ENCODE results near the gene COL18A1. TPM values are rescaled to one million over a fixed set of nuclear protein-coding genes. Genes with fewer than 3 reads are reported as not detected.
A peak's percentile ranks its signal among the peaks of the same experiment; 100 is the strongest.

Gene COL18A1
- total RNA-seq, 1 donor from 2014 or later = 150 TPM

DNA sequence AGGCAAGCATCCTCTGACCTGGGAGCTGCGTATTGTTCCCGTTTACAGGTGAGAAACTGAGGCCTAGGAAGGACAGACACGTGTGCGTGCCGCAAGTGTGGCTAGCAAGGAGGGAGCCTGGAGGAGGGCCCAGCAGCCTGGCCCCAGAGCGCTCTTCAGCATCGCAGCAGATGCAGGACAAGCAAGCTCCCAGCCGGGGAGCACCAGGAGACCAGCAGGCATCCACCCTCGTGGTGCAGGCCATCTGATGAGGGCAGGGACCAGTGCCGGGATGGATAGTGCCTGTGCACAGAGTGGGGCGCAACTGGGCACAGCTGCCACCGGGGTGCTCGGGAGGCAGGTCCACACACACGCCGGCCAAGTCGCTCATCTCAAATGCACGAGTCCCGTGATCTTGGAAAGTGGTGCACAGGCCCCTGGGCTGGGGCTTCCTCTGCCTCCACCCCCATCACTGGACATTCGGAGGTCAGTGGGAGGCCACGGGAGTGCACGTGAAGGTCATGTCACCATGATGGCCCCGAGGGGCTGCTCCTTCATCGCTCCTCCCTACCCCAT lies 55.1 kb downstream of the COL18A1 start:
- Mint-ChIP-seq H3K27me3 (no peaks in the 10 kb centered on the region), H3K27ac (no peak overlapping the region), H3K4me1 (ENCODE audit: unreplicated experiment) (peaks cover 6% of the 10 kb centered on the region), H3K9me3 (peaks cover 16% of the 10 kb centered on the region), H3K4me3 (no peak overlapping the region), H3K36me3 (peaks cover 25% of the 10 kb centered on the region)
- TF ChIP-seq, protein P1, sequence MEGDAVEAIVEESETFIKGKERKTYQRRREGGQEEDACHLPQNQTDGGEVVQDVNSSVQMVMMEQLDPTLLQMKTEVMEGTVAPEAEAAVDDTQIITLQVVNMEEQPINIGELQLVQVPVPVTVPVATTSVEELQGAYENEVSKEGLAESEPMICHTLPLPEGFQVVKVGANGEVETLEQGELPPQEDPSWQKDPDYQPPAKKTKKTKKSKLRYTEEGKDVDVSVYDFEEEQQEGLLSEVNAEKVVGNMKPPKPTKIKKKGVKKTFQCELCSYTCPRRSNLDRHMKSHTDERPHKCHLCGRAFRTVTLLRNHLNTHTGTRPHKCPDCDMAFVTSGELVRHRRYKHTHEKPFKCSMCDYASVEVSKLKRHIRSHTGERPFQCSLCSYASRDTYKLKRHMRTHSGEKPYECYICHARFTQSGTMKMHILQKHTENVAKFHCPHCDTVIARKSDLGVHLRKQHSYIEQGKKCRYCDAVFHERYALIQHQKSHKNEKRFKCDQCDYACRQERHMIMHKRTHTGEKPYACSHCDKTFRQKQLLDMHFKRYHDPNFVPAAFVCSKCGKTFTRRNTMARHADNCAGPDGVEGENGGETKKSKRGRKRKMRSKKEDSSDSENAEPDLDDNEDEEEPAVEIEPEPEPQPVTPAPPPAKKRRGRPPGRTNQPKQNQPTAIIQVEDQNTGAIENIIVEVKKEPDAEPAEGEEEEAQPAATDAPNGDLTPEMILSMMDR (conservative IDR thresholded peaks at IDR 0.05) = no peak
- DNase-seq (ENCODE audit: extremely low spot score, unreplicated experiment) = no peak

DNA sequence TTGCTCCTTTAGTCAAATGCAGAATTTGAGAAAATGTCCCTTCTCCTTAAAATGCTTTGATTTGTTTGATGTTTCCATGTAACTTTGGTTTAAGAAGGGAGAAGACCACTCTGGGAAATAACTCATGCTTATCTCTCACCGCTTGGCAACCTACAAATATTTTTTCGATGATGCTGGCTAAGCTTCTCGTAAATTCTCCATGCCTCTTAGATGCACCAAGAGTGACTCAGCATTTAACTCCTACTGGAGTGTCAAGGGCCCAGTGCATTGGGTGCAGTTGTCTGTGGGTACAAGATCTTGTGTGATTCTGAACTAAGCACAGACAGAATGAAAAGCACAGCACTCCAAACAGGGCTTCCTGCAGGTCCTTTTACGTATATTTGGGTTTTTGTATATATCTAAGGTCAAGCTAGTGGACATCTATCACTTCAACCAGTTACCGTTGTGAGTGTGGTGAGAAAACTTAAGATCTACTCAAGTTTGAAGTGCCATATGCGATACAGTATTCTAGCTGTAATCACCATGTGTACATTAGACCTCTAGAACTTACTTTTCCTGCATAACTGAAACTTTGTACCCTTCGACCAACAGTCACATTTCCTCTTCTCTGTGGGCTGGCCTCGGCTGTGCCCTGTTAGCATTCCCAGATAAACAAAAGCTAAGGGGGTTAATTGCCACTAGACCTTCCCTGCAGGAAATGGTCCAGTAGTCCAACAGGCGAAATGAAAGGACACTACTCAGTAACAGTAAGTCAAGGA lies 55.8 kb downstream of the COL18A1 start:
- H3K4me3 Mint-ChIP-seq = no peak overlapping the region
- H3K27ac Mint-ChIP-seq = peak overlapping the region; percentile 31
- peaks cover 25% of the 10 kb centered on the region for H3K36me3 Mint-ChIP-seq

DNA sequence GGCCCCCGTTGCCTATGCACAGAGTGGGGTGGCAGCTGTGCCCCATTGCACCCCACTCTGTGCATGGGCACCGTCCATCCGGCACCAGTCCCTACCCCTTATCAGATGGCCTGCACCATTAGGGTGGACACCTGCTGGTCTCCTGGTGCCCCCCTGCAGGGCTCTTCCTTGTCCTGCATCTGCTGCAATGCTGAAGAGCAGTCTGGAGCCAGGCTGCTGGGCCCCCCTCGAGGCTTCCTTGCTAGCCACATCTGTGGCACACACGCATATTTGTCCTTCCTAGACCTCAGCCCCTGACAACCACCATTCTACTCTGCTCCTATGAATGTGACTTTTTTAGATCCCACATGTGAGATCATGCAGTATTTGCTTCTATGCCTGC lies 56.4 kb downstream of the COL18A1 start:
- H3K9me3 Mint-ChIP-seq = peaks cover 16% of the 10 kb centered on the region
- no peak overlapping the region for H3K27ac Mint-ChIP-seq
- H3K4me1 Mint-ChIP-seq (ENCODE audit: unreplicated experiment) = peaks cover 10% of the 10 kb centered on the region
- peaks cover 25% of the 10 kb centered on the region for H3K36me3 Mint-ChIP-seq
- TF ChIP-seq, protein P1 (conservative IDR thresholded peaks at IDR 0.05) = no peak
- no peak for DNase-seq (ENCODE audit: extremely low spot score, unreplicated experiment)
- no peaks in the 10 kb centered on the region for H3K27me3 Mint-ChIP-seq
- H3K4me3 Mint-ChIP-seq = no peak overlapping the region

More for the DNA sequence above, 55.8 kb downstream of the COL18A1 start:
- TF ChIP-seq, protein P1 (conservative IDR thresholded peaks at IDR 0.05) = no peak
- H3K9me3 Mint-ChIP-seq = peaks cover 16% of the 10 kb centered on the region
- DNase-seq (ENCODE audit: extremely low spot score, unreplicated experiment) = no peak
- H3K4me1 Mint-ChIP-seq (ENCODE audit: unreplicated experiment) = peaks cover 10% of the 10 kb centered on the region
- no peaks in the 10 kb centered on the region for H3K27me3 Mint-ChIP-seq

DNA sequence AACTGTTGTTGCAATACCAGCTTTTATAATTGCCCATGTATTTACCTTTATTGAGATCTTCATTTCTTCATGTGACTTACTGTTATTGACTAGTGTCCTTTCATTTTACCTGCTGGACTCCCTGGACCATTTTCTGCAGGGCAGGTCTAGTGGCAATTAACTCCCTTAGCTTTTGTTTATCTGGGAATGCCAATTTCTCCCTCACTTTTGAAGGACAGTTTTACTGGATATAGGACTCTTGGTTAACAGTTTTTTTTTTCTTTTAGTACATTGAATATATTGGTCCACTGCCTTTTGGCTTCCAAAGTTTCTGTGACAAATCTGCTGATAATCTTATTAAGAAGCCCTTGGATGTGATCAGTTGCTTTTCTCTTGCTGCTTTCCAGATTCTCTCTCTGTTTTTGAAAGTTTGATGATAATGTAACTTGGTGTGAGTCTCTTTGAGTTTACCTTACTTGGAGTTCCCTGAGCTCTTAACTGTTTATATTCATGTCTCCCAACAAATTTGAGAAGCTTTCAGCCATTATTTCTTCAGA lies 56.9 kb downstream of the COL18A1 start:
- Mint-ChIP-seq H3K27me3 (no peaks in the 10 kb centered on the region), H3K4me3 (no peak overlapping the region), H3K36me3 (peaks cover 25% of the 10 kb centered on the region), H3K4me1 (ENCODE audit: unreplicated experiment) (peaks cover 10% of the 10 kb centered on the region), H3K27ac (no peak overlapping the region), H3K9me3 (peaks cover 16% of the 10 kb centered on the region)
- TF ChIP-seq, protein P1 (conservative IDR thresholded peaks at IDR 0.05) = no peak
- DNase-seq (ENCODE audit: extremely low spot score, unreplicated experiment) = no peak

DNA sequence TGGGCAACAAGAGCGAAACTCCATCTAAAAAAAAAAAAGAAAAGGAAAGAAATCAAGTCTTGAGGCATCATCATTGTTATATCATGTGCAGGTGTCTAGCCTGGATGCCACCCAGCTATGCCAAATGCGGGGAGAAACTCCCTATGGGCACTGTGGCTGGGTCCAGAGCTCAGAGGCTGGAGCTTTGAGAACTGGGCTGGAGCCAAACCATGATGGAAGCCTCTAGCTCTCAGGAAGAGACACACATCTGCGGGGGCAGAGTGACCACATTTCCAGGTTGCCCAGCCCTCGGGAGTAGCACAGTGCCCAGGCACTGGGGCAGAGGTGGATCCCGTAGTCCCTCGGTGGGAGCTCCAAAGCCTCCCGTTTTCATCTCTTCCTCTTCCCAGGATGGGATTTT lies 58.9 kb downstream of the COL18A1 start:
- H3K9me3 Mint-ChIP-seq = peaks cover 16% of the 10 kb centered on the region
- DNase-seq (ENCODE audit: extremely low spot score, unreplicated experiment) = no peak
- H3K27me3 Mint-ChIP-seq = no peaks in the 10 kb centered on the region
- no peak overlapping the region for H3K27ac Mint-ChIP-seq
- peaks cover 25% of the 10 kb centered on the region for H3K36me3 Mint-ChIP-seq
- H3K4me3 Mint-ChIP-seq = no peak overlapping the region
- TF ChIP-seq, protein P1 (conservative IDR thresholded peaks at IDR 0.05) = no peak
- peaks cover 10% of the 10 kb centered on the region for H3K4me1 Mint-ChIP-seq (ENCODE audit: unreplicated experiment)
